Measurements from ENCODE around the gene FBXW5. TPM values are rescaled to one million over a fixed set of nuclear protein-coding genes. Genes with fewer than 3 reads are reported as not detected.

The FBXW5 gene
- total and polyA plus RNA-seq, 2 experiments from 2014 or later = 27.0 to 111 TPM

- TF ChIP-seq NANOG (IDR thresholded peaks at IDR 0.05; ENCODE audit: borderline replicate concordance) (no peak), CREB1 (CRISPR knock-in tag; IDR thresholded peaks at IDR 0.05; ENCODE audit: low read depth) (no peak), STAT1 (IDR thresholded peaks at IDR 0.05; ENCODE audit: unreplicated experiment) (no peak), EZH2 (IDR thresholded peaks at IDR 0.05; ENCODE audit: low read depth, unreplicated experiment) (no peak)
- TF ChIP-seq, protein P1, sequence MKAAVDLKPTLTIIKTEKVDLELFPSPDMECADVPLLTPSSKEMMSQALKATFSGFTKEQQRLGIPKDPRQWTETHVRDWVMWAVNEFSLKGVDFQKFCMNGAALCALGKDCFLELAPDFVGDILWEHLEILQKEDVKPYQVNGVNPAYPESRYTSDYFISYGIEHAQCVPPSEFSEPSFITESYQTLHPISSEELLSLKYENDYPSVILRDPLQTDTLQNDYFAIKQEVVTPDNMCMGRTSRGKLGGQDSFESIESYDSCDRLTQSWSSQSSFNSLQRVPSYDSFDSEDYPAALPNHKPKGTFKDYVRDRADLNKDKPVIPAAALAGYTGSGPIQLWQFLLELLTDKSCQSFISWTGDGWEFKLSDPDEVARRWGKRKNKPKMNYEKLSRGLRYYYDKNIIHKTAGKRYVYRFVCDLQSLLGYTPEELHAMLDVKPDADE (IDR thresholded peaks at IDR 0.05) = no peak
These were observed 45.9 kb downstream of the FBXW5 start (continued) for GRCh38 chr9:136898483-136899100.

DNA sequence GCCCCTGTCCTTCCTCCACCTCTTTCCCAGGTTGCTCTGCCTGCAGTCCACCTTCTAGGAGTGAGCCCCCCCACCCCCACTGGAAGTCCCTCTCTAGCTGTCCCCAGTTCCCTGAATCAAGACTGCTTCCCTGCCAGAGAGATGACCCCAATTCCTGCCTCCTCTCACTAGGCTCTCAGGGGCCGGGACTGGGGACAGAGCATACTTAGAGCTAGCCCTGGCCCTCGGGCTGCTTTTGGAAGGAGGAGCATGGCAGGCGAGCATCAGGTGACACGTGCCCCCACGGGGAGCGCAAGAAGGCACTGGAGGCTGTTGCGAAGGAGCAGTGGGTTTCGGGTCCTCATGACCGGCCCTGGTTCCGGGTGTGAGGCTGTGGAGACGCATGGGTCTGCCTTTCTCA lies 48.5 kb downstream of the FBXW5 start:
- peaks cover 8% of the 10 kb centered on the region for H3K27me3 Mint-ChIP-seq (ENCODE audit: insufficient read depth, low read depth, poor library complexity)
- H4K20me1 ChIP-seq (replicated peaks; ENCODE audit: insufficient read depth) = peaks cover 43% of the 10 kb centered on the region
- peak; percentile 57 for ATAC-seq
- no peaks in the 10 kb centered on the region for H3K27me3 ChIP-seq (ENCODE audit: insufficient read depth)
- H3K79me2 ChIP-seq (replicated peaks; ENCODE audit: insufficient read depth) = peaks cover 57% of the 10 kb centered on the region
- H2AFZ ChIP-seq = no peak overlapping the region
- no peaks in the 10 kb centered on the region for H3K9me2 ChIP-seq (ENCODE audit: insufficient read depth)
- no peak overlapping the region for H3K27ac Mint-ChIP-seq
- H3K4me1 Mint-ChIP-seq = peaks cover 2% of the 10 kb centered on the region; the same call in 1 of the 3 replicates
- H3K27ac ChIP-seq (ENCODE audit: low read depth) = no peak overlapping the region
- no peak overlapping the region for H3K4me2 ChIP-seq
- H3K9me3 Mint-ChIP-seq = no peaks in the 10 kb centered on the region
- H3K4me1 ChIP-seq (ENCODE audit: insufficient read depth) = no peaks in the 10 kb centered on the region
- H3F3A ChIP-seq (replicated peaks; ENCODE audit: low read depth) = 0 out of 2 replicates have a peak, but pooled peaks cover 9% of the 10 kb centered on the region
- peaks cover 17% of the 10 kb centered on the region for H3K36me3 ChIP-seq (ENCODE audit: insufficient read depth)
- no peak for DNase-seq (ENCODE audit: low spot score)
- H3K4me3 ChIP-seq = no peak overlapping the region
- H3K36me3 Mint-ChIP-seq (ENCODE audit: low read depth) = peaks cover 32% of the 10 kb centered on the region
- no peak overlapping the region for H3K4me3 Mint-ChIP-seq
- TF ChIP-seq ZNF114 (CRISPR knock-in tag; IDR thresholded peaks at IDR 0.05) (no peak), CREB1 (CRISPR knock-in tag; IDR thresholded peaks at IDR 0.05; ENCODE audit: low read depth) (no peak), ZNF331 (CRISPR knock-in tag; IDR thresholded peaks at IDR 0.05; ENCODE audit: low read depth) (no peak), JUNB (IDR thresholded peaks at IDR 0.05; ENCODE audit: unreplicated experiment) (no peak), STAT1 (IDR thresholded peaks at IDR 0.05; ENCODE audit: unreplicated experiment) (no peak), NANOG (IDR thresholded peaks at IDR 0.05; ENCODE audit: borderline replicate concordance) (no peak), REST (IDR thresholded peaks at IDR 0.05; ENCODE audit: unreplicated experiment) (no peak), POLR2AphosphoS5 (IDR thresholded peaks at IDR 0.05; ENCODE audit: low read depth) (no peak)
- TF ChIP-seq, protein P1 (IDR thresholded peaks at IDR 0.05) = no peak
- TF ChIP-seq, protein P2, sequence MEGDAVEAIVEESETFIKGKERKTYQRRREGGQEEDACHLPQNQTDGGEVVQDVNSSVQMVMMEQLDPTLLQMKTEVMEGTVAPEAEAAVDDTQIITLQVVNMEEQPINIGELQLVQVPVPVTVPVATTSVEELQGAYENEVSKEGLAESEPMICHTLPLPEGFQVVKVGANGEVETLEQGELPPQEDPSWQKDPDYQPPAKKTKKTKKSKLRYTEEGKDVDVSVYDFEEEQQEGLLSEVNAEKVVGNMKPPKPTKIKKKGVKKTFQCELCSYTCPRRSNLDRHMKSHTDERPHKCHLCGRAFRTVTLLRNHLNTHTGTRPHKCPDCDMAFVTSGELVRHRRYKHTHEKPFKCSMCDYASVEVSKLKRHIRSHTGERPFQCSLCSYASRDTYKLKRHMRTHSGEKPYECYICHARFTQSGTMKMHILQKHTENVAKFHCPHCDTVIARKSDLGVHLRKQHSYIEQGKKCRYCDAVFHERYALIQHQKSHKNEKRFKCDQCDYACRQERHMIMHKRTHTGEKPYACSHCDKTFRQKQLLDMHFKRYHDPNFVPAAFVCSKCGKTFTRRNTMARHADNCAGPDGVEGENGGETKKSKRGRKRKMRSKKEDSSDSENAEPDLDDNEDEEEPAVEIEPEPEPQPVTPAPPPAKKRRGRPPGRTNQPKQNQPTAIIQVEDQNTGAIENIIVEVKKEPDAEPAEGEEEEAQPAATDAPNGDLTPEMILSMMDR (conservative IDR thresholded peaks at IDR 0.05; ENCODE audit: low read depth in 2 of 2) = no peak
